Pancreas (tissue), 10 donors: Measurements from ENCODE around the gene CD93. TPM values are rescaled to one million over a fixed set of nuclear protein-coding genes. Genes with fewer than 3 reads are reported as not detected.

Experiments
- ATAC-seq, 4 donors: fragments of 200-7000 bp; cut with Tn5 transposase; one replicate each; pipeline versions ENCODE4 v1.8.0 to v1.9.1; 2020; ENCODE audit warnings: mild to moderate bottlenecking in 4 of 4, moderate library complexity in 4 of 4
- DNase-seq, 6 donors: peaks; one replicate each; pipeline ENCODE4 v3.0.0-alpha.2; 2020
- FAIRE-seq: peaks from 2 replicates; lab custom pipeline; 2012; peaks lifted over from hg19 to GRCh38; lab: Jason Lieb, UNC
- H3K27ac ChIP-seq, 4 donors: fragments of 200-600 bp; sonication (generic); 1 replicate in 3 of 4; 2 replicates in 1 of 4; pipeline versions ENCODE4 v1.5.0 to v1.8.0; 2020
- H3K27me3 ChIP-seq, 4 donors: fragments of 200-600 bp; one replicate each; pipeline ENCODE4 v1.8.0; 2021
- H3K36me3 ChIP-seq, 3 donors: fragments of 200-600 bp; sonication (generic) in 1 of 3; one replicate each; pipeline versions ENCODE4 v1.5.0 to v1.8.0; 2020 to 2021
- H3K4me1 ChIP-seq, 3 donors: fragments of 200-600 bp; one replicate each; pipeline ENCODE4 v1.8.0; 2021
- H3K4me3 ChIP-seq, 4 donors: fragments of 200-600 bp; sonication (generic) in 2 of 4; one replicate each; pipeline versions ENCODE4 v1.5.0 to v1.8.0; 2020 to 2021
- H3K9me3 ChIP-seq, 4 donors: fragments of 200-600 bp; one replicate each; pipeline ENCODE4 v1.8.0; 2021
- WGBS, 2 donors: extraction: QIAGEN DNeasy Blood & Tissue Kit; methylation state at CpG; one replicate each; pipeline ENCODE4 v1.1.7; 2013; 5-methylcytosine and 5-hydroxymethylcytosine counted together
- intact Hi-C, 3 donors: fragments of 100-400 bp; cut with DNase I; formaldehyde crosslinking; loops; one replicate each; pipeline versions ENCODE4 v1.11.1 to v1.14.2; 2022
- polyA plus RNA-seq, 2 donors: library from polyadenylated mRNA; stranded (reverse); fragments of 200-250 nt; gene quantifications; one replicate each; pipeline ENCODE4 v1.2.3, GENCODE V29; 2013
- total RNA-seq, 6 donors: library from RNA; stranded (reverse); fragmentation: NEBNext Ultra II Directional in 4 of 6; extraction: Animal tissue kit (Norgen Biotek cat#: 25700) in 4 of 6; gene quantifications; one replicate each; pipeline versions ENCODE4 v1.2.1 to v1.2.4, GENCODE V29; 2021 to 2023
- TF ChIP-seq, protein P1 (sequence below), 4 donors: fragments of 200-600 bp; sonication (generic) in 3 of 4; IDR thresholded peaks; one replicate each; pipeline versions ENCODE4 v1.5.0 to v1.8.0; 2021; ENCODE audit warnings: antibody characterized with exemption in 4 of 4
- donor health status: healthy with polysubstance abuse.
- donor health status: DM: no; HTN: no; CAD: no; lungs with moderate emphysema.
- donor health status: DM: no; HTN: no; CAD: no.
- donor health status: control.
- donor health status: control.
- donor health status: Bipolar disorder and iron deficiency.
- donor health status: DM: yes; HTN: yes; CAD: no.
- donor health status: DM: no; HTN: no; CAD: no.
- donor health status: DM: no; HTN: no; CAD: no.
- donor health status: DM: yes; HTN: yes; CAD: no.

Gene CD93
- total and polyA plus RNA-seq, 8 donors, result 2.8 to 18.2 (median 6.0) TPM

DNA sequence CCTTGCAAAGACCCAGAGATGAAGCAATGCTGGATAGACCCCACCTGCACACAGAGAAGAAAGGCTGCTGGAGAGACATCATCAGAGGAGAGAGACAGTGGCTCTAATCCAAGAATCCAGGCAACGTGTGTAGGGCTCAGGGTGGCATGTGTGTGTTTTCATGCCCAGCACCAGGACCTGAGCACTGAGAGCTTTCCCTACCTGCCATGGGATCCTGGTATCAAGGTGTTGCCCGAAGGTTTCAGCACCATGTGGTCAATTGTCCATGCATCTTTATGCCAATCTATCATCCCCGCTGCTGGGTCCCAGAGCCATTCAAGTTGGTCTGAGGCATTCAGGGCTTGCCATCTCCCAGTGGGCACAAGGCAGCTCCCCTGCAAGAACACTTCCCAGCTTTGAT is 7.5 kb upstream of the CD93 start:
- ATAC-seq (no peak), DNase-seq (peak in 1 of 6 donors; percentile 19), FAIRE-seq (no peak)
- Histone ChIP-seq H3K4me3 (no peak overlapping the region), H3K27ac (no peak overlapping the region), H3K9me3 (no peaks in the 10 kb centered on the region), H3K27me3 (no peaks in the 10 kb centered on the region), H3K4me1 (peaks cover 0 to 7% (median 3%) of the 10 kb centered on the region in 3 donors), H3K36me3 (no peaks in the 10 kb centered on the region)
- WGBS, 2 donors, result 55 to 59% methylated on average over 3 of the region's 3 CpGs
- TF ChIP-seq, protein P1, sequence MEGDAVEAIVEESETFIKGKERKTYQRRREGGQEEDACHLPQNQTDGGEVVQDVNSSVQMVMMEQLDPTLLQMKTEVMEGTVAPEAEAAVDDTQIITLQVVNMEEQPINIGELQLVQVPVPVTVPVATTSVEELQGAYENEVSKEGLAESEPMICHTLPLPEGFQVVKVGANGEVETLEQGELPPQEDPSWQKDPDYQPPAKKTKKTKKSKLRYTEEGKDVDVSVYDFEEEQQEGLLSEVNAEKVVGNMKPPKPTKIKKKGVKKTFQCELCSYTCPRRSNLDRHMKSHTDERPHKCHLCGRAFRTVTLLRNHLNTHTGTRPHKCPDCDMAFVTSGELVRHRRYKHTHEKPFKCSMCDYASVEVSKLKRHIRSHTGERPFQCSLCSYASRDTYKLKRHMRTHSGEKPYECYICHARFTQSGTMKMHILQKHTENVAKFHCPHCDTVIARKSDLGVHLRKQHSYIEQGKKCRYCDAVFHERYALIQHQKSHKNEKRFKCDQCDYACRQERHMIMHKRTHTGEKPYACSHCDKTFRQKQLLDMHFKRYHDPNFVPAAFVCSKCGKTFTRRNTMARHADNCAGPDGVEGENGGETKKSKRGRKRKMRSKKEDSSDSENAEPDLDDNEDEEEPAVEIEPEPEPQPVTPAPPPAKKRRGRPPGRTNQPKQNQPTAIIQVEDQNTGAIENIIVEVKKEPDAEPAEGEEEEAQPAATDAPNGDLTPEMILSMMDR (IDR thresholded peaks at IDR 0.05), result no peak
- intact Hi-C loops, result no loop called here

DNA sequence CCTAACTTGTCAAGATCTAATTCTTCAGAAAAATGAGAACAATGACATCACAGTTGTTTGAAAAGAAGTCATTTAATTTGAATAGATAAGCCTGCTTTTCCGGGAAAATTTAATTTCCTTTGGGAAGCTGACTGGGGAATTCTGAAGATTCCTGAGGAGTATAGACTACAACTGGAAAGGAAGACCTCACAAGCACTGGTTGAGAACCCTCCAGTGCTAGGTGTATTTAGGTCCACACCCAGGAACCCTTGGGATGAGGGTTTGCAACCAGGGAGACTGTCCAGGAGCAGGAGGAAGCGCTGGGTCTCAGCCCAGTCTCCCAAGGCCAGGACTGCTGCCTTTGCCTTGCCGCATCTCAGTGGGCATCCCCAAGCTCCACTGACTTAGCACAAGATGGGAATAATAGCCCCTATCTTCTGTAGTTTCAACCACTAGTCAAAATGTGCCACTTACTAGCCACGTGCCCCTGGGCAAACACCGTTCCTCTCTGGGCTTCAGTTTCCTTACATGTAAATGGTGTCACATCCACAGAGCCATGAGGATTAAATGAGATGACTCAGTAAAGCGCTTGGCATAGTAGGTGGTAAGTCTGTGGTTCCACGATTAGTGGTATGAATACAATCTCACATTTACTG is 6.9 kb upstream of the CD93 start:
- FAIRE-seq, result no peak
- WGBS, 2 donors, result 62 to 66% methylated on average over 7 of the region's 7 CpGs

DNA sequence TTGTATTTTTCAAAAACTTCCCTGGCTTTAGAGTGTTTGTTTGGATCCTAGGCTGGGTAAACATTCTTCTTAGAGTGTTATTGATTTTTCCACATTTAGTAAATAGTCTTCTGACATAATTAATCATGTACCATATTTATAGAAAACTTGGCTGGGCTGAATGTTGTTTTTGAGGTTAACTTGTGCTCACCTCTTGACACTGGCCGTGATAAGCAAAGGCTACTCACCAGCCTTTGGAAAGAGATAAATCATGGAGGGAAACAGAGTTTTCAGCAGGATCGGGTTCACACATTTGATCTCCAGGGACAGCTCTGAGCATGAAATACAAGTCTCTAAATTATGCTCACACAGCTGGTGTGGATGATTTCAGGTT is 6.2 kb upstream of the CD93 start:
- FAIRE-seq, result no peak
- 3 to 4% methylated on average over 2 of the region's 2 CpGs for WGBS, 2 donors

More for the DNA sequence above, 6.9 kb upstream of the CD93 start:
- ATAC-seq, result no peak
- H3K27ac ChIP-seq, result peak overlapping the region in 1 of 4 donors; percentile 47
- H3K4me1 ChIP-seq, result peaks cover 0 to 7% (median 3%) of the 10 kb centered on the region in 3 donors
- no peaks in the 10 kb centered on the region for H3K9me3 ChIP-seq
- no peak overlapping the region for H3K4me3 ChIP-seq
- DNase-seq, result peak in 1 of 6 donors; percentile 26
- H3K36me3 ChIP-seq, result no peaks in the 10 kb centered on the region
- H3K27me3 ChIP-seq, result no peaks in the 10 kb centered on the region
- intact Hi-C loops, result no loop called here
- TF ChIP-seq, protein P1 (IDR thresholded peaks at IDR 0.05), result no peak

DNA sequence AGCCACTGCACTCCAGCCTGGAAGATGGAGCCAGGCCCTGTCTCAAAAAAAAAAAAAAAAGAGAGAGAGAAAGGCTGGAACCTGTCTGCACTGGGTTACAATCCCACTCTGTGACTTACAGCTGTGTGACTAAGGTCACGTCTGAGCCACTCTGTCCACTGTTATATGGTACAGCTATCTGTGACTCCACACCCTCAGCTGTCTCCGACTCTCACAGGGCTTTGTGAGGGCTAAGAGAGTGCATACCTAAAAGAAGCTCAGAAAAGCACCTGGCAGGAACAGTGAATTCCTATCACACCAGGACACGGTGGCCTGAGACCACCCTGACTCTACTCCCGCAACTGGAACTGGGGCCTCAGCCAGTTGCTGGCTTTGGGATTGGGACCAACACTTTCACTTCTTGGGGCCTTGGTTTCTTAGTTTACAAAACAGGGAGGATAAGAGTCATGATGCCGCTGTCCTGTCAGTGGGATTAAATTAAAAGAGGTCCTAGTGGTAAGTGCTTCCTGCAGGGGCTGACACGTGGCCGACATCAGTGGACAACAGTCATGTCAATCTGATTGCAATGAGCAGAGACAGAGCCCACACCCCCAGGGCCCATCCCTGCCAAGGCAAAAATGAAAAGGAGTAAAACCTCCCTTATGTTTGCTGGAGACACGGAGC is 5.7 kb upstream of the CD93 start:
- FAIRE-seq, result no peak
- peak in 3 of 4 donors; percentile 24 to 33 (median 25) for ATAC-seq

More for the DNA sequence above, 6.2 kb upstream of the CD93 start:
- no peaks in the 10 kb centered on the region for H3K9me3 ChIP-seq
- TF ChIP-seq, protein P1 (IDR thresholded peaks at IDR 0.05), result no peak
- ATAC-seq (peak; percentile 59 to 85 (median 77)), DNase-seq (no peak)
- H3K27me3 ChIP-seq, result no peaks in the 10 kb centered on the region
- H3K4me3 ChIP-seq, result no peak overlapping the region
- H3K4me1 ChIP-seq, result peaks cover 0 to 7% (median 3%) of the 10 kb centered on the region in 3 donors
- intact Hi-C loops, result no loop called here
- H3K36me3 ChIP-seq, result no peaks in the 10 kb centered on the region
- H3K27ac ChIP-seq, result peak overlapping the region in 2 of 4 donors; percentile 4 to 47

More for the DNA sequence above, 5.7 kb upstream of the CD93 start:
- Histone ChIP-seq H3K4me1 (peaks cover 0 to 7% (median 3%) of the 10 kb centered on the region in 3 donors), H3K27ac (peak overlapping the region in 2 of 4 donors; percentile 4 to 47), H3K36me3 (no peaks in the 10 kb centered on the region), H3K9me3 (no peaks in the 10 kb centered on the region), H3K4me3 (no peak overlapping the region), H3K27me3 (no peaks in the 10 kb centered on the region)
- intact Hi-C loops, result no loop called here
- TF ChIP-seq, protein P1 (IDR thresholded peaks at IDR 0.05), result no peak
- WGBS, 2 donors, result 25 to 34% methylated on average over 8 of the region's 8 CpGs
- DNase-seq, result peak in 1 of 6 donors; percentile 8
